GM19455 (cell line): ENCODE data around the gene USP53.
"Not testable (repeated sequence)": the region's sequence is repeated elsewhere in the genome, so short reads cannot be mapped to it uniquely, and the experiment has no call there.

Experiments used
- ATAC-seq: cut with Tn5 transposase; IDR thresholded peaks from one replicate; pipeline ENCODE4 v1.9.1; 2021; ENCODE audit not compliant: unreplicated experiment

USP53 gene

DNA sequence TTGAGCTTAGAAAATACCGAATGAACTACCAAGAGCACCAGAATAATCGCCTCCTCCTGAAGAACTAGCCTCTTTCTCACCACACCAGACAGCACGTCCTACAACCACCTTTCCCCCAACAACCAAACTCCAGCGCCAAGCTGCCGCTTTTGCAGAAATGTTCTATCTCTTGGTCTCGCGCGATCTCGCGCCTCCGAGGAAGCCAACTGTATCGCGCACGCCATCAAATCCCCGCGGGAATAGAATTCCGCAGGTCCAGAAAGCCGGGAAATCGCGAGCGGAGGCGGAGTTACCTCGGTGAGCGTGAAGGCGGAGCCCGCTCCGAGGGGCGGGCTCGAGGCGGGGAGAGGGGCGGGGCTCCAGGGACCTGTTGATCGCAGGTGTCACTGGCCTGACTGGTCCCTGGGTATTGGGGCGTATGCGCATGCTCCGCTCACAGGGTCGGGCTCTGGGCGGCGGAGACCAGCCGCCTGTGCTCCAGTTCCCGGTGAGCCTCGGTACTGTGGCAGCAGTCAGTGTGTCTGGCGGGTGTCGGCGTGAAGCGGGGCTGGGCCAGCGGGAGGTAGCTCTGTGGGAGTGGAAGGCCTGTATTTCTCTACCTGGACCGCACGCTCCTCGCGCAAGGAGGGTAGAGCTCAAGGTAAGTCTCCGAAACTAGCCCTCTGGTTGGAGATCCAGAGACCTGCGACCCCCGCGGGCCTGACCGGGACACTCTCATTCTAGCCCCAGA is at the start of gene USP53:
Gene USP53 (plus strand): TSS at position 480 of the 730 bp plus-strand sequence. CDS start 27,047 bp downstream, outside the sequence.
- peak; percentile 94 for ATAC-seq

DNA sequence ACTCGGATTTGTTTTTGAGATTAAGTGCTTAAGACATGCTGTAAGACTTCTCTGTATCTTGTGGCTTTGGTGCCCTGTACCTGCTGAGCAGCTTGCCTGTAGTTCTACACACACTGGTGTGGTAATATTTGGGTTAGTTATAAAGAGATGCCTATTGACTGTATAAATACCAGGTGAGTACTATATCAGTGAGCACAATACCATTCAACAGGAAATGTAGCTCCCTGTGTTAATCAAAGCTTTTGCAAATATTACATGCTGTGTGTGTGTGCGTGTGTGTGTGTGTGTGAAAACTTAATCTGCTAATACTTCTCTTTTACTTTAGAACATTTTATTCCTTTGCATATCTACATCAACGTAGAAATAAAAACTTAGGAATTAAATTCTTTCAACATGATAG is 46.7 kb upstream of the USP53 start:
- no peak for ATAC-seq

DNA sequence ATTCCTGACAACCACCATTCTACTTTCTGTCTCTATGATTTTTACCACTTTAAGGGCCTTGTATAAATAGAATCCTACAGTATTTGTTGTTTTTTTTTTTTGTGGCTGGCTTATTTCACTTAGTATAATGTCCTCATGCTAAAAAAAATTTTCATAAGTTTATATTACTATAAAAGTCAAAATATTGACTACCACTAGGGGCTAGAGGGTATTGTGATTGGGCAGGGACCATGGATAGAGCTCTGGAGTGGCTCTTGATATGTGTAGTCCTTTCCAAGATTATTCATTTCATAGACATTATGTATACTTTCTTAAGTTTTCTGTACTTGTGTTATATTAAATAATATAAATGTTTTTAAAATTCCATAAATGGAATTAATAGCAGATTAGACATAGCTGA is 42.3 kb upstream of the USP53 start:
- no peak for ATAC-seq

DNA sequence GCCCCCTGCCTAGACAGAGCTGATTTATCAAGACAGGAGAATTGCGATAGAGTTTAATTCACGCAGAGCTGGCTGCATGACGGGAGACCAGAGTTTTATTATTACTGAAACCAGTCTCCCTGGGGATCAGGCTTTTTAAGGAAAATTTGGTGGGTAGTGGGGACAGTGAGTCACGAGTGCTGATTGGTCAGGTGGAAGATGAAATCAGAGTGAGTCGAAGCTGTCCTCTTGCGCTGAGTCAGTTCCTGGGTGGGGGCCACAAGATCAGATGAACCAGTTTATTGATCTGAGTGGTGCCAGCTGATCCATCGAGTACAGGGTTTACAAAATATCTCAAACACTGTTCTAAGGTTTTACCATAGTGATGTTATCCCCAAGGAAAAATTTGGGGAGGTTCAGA is 40.3 kb upstream of the USP53 start:
- no peak for ATAC-seq

DNA sequence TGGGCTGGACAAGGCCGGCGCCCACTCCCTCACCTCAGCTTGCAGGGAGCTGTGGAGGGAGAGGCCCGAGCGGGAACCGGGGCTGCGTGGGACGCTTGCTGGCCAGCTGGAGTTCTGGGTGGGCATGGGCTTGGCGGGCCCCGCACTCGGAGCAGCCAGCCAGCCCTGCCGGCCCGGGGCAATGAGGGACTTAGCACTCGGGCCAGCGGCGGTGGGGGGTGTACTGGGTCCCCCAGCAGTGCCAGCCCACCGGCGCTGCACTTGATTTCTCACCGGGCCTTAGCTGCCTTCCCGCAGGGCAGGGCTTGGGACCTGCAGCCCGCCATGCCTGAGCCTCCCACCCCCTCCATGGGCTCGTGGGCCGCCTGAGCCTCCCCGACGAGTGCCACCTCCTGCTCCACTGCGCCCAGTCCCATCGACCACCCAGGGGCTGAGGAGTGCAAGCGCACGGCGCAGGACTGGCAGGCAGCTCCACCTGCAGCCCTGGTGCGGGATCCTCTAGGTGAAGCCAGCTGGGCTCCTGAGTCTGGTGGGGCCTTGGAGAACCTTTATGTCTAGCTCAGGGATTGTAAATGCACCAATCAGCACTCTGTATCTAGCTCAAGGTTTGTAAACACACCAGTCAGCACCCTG is 38.7 kb upstream of the USP53 start:
- not testable (repeated sequence) for ATAC-seq

DNA sequence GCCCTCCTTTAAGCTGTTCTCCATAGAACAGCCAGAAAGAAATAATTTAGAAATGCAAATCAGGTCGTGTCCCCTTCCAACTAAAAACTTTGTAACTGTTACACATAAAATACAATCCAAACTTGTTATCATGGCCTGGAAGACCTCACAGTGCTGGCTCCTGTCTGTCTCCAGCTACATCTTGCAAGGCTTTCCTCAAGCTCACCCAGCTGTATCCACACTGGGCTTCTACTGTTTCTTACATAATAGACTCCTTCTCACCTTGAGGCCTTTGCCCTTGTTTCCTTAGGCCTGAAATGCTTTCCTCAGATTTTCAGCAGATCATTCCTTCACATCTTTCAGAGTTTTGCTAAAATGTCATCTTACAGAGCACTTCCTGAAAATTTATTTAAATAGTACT is 33.5 kb upstream of the USP53 start:
- no peak for ATAC-seq

DNA sequence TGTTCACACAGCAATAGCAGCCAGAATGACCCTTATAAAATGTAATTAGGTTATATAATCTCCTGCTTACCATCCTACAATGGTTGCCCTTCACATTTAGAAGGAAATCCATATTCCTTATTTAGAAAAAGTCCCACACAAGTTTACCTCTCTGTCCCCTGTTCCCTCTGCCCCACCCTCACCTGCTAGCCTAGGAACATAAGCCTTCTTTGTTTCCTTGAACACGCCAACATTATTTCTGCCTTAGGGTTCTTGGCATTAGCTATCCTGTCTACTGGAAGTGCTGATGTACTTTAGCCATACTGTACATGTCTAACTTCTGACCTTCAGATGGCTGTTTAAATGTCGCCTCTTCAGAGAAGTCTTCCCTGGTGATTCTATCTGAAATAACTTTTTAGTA is 28.4 kb upstream of the USP53 start:
- ATAC-seq: no peak

DNA sequence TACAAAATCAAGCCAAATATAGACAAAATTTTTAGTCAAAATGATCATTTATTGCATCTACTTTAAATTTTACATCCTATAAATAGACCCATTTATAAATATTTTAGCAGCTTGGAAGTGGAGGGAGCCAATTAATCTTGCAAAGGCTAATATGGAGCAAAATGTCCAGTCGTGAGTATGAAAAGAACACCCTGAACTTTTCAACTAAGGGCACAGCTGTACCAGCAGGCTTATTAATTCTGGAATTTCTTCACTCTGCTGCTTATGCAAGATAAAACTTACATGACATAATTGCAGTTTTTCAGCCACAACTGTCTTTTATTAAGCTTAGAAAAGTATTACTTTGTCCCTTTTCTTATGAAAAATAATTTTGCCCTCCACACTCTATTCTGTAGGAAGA is 22.9 kb upstream of the USP53 start:
- ATAC-seq: no peak

DNA sequence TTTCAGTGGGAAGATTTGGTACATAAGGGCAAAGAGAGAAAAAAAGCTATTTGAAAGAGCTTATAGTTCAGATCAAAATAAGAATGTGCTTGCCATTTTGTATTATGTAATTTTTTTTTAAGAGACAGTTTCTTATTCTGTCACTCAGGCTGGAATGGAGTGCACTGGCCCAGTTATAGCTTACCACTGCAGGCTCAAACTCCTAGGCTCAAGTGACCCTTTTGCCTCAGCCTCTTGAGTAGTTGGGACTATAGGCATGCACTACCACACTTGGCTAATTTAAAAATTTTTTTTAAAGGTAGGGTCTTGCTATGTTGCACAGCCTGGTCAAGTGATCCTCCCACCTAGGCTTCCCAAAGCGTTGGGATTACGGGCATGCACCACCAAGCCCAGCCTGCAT is 22.2 kb upstream of the USP53 start:
- no peak for ATAC-seq

DNA sequence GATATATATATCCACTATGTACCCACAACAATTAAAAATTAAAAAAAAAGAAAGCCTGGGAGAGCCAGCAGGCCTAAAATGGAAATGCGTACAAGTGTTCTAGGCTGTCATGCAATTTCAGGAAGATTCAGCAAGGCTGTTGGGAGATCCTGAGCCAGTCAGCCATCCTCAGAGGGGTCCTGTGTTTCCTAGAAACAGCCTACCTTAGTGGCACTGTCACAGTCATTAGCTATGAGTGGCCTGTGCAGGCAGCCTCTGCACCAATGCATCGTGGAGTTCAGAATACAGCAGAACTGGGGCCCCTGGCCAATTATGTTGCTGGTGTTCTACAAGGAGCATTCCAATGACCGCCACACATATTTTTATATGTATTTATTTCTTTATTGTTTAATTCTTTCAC is 21.0 kb upstream of the USP53 start:
- no peak for ATAC-seq

DNA sequence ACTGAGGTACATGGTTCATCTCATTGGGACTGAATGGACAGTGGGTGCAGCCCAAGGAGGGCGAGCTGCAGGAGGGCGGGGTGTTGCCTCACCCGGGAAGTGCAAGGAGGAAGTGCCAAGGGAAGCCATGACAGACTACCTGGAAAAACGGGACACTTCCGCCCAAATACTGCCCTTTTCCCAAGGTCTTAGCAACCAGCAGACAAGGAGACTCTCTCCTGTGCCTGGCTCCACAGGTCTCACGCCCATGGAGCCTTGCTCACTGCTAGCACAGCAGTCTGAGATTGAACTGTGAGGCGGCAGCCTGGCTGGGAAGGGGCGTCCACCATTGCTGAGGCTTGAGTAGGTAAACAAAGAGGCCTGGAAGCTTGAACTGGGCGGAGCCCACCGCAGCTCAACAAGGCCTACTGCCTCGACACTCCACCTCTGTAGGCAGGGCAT is 14.7 kb upstream of the USP53 start:
- no peak for ATAC-seq

DNA sequence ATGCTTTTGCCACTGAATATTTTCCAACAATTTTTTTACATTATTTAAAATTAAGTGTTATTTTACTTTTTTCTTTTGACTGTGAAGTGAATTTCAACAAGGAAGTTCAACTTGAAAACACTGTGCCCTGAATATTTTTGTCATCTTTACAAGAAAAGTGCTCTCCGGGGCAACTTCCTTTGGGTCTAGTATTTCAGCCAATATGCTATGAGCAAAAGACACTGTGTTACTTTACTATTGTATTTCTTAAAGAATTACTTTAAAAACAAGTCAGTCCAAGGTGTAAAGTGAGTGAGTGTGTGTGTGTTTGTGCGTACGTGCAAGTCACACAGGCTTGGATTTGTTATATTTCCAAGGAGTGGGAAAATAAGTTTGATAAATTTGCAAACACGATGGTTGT is 7.6 kb upstream of the USP53 start:
- ATAC-seq: no peak

DNA sequence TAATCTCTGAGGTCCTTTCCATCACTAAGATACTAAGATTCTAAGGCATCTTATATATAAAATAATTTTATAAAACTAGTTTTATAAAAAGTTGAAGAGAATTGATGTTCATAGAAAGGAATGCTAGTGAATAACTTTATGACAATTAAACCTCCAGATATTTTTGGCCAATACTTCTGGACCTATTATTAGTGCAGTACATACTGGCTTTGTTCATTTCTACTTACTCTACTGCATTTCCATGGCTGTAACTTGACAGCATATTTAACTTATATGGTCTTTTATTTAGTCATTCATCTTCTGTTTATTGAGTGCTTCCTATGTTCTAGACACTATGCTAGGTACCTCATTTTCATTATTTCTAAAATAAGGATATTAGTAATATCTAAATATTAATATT is 6.8 kb upstream of the USP53 start:
- no peak for ATAC-seq

DNA sequence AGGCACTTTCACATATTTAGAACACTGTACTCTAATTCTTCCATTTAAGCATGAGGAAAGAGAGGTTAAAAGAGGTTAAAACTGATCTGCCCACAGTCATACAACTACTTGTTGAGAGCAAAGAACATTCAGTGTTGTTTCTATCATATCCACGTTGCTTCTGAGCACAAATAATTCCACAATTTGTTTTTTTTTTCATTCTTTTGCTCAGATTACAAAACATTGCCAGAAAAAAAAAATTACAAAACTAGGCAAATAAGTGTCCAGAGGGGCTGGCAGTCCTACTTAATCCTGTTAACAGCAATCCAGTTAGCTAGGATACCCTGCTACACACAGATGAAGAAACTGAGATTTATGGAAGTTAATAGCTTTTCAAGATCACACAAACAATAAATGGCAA is 6.3 kb upstream of the USP53 start:
- no peak for ATAC-seq

DNA sequence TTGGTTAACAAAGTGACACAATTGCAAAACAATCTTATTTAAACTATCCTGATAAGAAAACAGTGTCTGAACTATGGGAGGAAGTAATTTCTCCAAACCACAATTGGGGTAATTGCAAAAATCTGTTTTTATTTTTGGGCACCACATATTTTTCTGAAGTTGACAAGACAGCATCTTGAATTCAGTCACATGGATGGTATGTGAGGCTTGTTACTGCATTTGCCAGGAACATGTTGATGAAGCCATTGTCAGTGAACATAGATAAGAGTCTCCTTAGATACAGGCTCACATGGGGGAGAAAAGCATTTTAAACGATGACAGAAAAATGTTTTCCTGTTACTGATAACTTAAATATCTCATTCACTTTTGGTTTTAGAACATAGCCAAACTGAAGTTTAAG is 5.5 kb upstream of the USP53 start:
- no peak for ATAC-seq

DNA sequence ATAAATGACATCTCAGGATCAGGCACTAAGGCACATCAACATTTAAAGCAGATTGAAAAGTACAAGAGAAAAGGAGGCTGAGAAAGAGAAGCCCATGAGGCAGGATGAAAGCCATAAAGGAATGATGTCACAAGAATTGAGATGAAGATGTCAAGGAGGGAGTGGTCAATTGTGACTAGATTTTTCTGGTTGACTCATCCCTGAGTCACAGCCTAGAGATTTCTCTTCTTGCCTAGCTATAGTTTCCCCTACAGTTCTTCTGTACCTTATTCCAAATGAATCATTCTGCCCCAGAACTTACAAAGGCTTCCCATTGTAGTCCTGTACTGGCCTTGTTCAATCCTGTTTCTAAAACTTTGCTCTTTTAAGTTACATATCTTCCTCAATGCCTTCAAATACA is 3.4 kb upstream of the USP53 start:
- ATAC-seq: no peak

DNA sequence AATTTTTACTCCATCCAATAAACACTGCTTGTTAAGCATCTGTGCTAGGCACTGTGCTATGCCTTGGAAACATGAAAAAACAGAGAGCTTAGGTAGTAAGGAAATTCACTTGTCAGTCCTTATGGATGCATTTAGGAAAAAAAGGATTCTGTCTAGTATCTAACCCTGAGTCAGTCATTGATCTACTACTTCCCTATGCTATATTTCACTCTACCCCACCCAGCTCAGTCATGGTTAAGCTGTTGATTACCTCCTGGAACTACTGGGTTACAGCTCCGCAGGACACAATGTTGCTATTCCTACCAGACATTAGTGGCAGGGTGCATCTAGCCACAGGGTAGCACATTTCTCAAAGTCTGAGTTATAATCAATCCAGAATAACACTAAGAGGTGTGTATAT is 2.9 kb upstream of the USP53 start:
- no peak for ATAC-seq

DNA sequence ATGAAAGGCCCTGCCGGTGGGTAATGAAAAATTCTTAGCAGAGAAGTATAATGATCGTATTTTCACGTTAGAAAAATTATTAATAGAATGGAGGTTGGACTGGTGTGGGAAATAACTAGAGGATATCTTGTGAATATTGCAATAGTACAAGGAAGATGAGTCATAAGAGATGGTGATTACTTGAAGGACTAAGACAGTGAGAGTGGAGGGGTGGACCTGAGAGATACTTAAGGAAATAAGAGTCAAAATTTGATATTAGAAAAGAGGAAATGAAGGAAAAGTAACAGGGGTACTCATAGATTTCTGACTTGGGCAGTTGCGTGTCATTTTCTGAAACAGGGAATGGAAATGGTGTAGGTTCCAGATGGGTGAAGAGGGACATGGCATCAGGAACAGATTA is 1.7 kb upstream of the USP53 start:
- no peak for ATAC-seq

DNA sequence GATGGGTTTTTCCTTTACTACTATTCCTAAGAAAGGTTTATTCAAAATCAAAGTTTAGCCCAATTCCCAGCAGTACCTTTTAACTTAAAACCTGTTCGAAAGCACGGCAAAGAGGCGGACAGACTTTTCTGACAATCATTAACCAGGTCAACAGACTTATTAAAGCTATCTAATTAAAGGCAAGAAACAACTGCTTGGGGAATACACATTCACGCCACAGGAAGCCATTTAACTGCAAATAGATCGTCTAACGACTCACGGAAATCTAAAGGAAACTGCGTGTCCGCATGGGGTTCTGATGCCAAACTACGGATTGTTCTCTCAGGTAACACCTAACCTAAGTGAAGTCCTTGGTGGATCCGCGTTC is 663 bp upstream of the USP53 start:
- peak; percentile 17 for ATAC-seq

DNA sequence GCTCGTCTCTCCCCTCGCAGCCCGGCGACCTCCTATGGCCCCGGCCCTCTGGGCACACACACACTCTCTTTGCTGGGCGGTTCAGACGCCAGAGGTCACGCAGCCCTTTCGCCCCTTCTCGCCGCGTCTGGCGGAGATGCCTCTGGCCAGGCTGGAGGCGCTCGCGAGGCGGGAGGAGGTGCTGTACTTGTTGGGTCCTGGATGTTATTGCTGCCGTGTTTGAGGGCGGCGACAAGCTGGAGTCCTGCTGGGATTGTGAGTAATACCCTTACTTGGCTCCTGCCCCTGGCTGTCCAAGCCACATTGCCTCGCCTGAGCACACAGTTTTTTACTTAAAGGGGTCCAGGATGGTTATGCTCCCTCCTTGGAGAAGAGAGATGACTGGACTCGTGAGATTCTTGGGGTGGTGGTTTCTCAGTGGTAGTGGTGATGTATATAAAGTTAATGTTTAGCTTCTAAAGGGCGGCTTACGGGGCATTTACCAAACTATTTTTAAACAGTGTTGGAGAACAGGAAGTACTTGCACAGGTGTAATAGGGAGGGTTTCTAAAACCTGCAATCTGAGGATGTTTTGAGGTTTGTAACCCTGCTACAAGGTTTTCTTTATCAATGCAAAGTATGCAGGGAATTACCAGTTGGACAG is 572 bp downstream of the USP53 start:
- peak; percentile 66 for ATAC-seq

DNA sequence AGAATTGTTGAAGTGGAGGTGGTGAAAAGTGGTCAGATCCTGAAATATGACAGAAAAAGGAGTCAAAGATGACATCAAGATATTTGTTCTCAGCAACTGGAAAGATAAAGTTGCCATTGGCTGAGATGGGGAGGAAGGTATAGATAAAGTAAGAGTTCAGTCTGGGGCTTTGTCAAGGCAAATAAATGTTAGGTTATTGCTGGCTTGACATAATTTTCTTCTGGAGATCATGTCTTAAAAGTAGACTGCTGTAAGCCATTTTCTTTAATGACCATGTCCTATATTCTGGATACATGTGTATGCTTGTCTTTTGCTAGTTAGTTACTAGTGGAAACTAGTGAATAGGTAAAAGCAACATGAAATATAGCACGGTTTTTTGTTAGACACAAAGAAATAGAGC is 5.6 kb downstream of the USP53 start:
- no peak for ATAC-seq

DNA sequence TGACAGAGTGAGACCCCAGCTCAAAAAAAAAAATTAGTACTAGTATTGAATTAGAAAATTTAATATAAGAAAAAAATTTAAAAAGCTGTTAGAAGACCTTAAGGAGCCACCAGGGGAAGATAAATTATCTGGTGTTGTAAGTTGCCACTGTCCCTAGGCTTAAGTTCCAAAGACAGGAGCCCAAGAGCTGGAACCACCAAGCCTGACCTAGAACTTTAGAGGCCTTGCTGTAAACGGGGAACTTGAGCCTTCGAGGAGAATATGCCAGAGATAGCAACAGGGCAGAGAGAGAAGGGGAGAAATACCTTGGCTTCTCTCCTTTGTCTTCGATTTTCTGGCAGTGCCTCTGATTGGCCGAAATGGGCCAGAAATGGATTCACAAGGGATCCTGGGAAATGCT is 8.9 kb downstream of the USP53 start:
- no peak for ATAC-seq
